GM23338 (cell line): Measurements from ENCODE around the gene FRMPD1. TPM values are rescaled to one million over a fixed set of nuclear protein-coding genes. Genes with fewer than 3 reads are reported as not detected.

Source experiments
- polyA plus RNA-seq: library from polyadenylated mRNA; unstranded; fragments of >200 nt; fragmentation: Nextera tagmentation; extraction: Ambion mirVana; gene quantifications from 2 replicates; pipeline ENCODE4 v1.2.1, GENCODE V29; 2016
- total RNA-seq: library from RNA; depleted of rRNA; stranded (reverse); fragments of >200 nt; shearing (Covaris generic); gene quantifications from 2 replicates; pipeline ENCODE4 v1.2.3, GENCODE V29; 2014; rRNA removed

Gene FRMPD1
- total and polyA plus RNA-seq, 2 experiments from 2014 or later = 0.23 to 0.63 TPM

Other genes with a start within 250 kb of the FRMPD1 start
- gene GRHPR, start 228.3 kb upstream of the FRMPD1 start, total RNA-seq = 120 and 128 TPM in 2 replicates
- gene GRHPR, start 228.3 kb upstream of the FRMPD1 start, polyA plus RNA-seq = 62.4 and 69.0 TPM in 2 replicates
- 19.5 and 20.3 TPM in 2 replicates for gene ZBTB5, start 185.5 kb upstream of the FRMPD1 start, total RNA-seq
- gene ZBTB5, start 185.5 kb upstream of the FRMPD1 start, polyA plus RNA-seq = 2.5 and 2.8 TPM in 2 replicates
- 36.0 and 45.5 TPM in 2 replicates for gene POLR1E, start 165.0 kb upstream of the FRMPD1 start, total RNA-seq
- gene POLR1E, start 165.0 kb upstream of the FRMPD1 start, polyA plus RNA-seq = 15.4 and 19.2 TPM in 2 replicates
- 11.5 and 13.4 TPM in 2 replicates for gene FBXO10, start 74.6 kb upstream of the FRMPD1 start, total RNA-seq
- 3.4 TPM in 2 replicates for gene FBXO10, start 74.6 kb upstream of the FRMPD1 start, polyA plus RNA-seq
- 142 and 158 TPM in 2 replicates for gene TOMM5, start 58.4 kb upstream of the FRMPD1 start, total RNA-seq
- gene TOMM5, start 58.4 kb upstream of the FRMPD1 start, polyA plus RNA-seq = 529 and 593 TPM in 2 replicates
- 3.1 and 3.4 TPM in 2 replicates for gene TRMT10B, start 102.9 kb downstream of the FRMPD1 start, total RNA-seq
- gene TRMT10B, start 102.9 kb downstream of the FRMPD1 start, polyA plus RNA-seq = 10.8 and 12.2 TPM in 2 replicates
- gene EXOSC3, start 134.1 kb downstream of the FRMPD1 start, total RNA-seq = 59.9 and 62.3 TPM in 2 replicates
- 143 and 149 TPM in 2 replicates for gene EXOSC3, start 134.1 kb downstream of the FRMPD1 start, polyA plus RNA-seq
- gene DCAF10, start 149.8 kb downstream of the FRMPD1 start, total RNA-seq = 11.5 and 14.3 TPM in 2 replicates
- 6.2 and 6.6 TPM in 2 replicates for gene DCAF10, start 149.8 kb downstream of the FRMPD1 start, polyA plus RNA-seq